ELR (cell line): ENCODE data around the gene WWOX.

Experiments used
- DNase-seq: peaks from one replicate; pipeline ENCODE4 v3.0.0-alpha.2; 2015; ENCODE audit warnings: low read depth

The WWOX gene

GRCh38 chr16:78105517-78105916 lies 6.1 kb downstream of the WWOX start:
- DNase-seq = no peak

GRCh38 chr16:78106686-78107085 lies 7.2 kb downstream of the WWOX start:
- no peak for DNase-seq

GRCh38 chr16:78108451-78108850 lies 9.0 kb downstream of the WWOX start:
- DNase-seq = no peak

GRCh38 chr16:78113258-78113657 lies 13.8 kb downstream of the WWOX start:
- DNase-seq = no peak

- DNase-seq = no peak
Measured at GRCh38 chr16:78115659-78116058, 16.2 kb downstream of the WWOX start.

GRCh38 chr16:78116946-78117345 lies 17.5 kb downstream of the WWOX start:
- no peak for DNase-seq

- DNase-seq = no peak
Measured at GRCh38 chr16:78117391-78117790, 17.9 kb downstream of the WWOX start.

- DNase-seq = no peak
Measured at GRCh38 chr16:78118469-78119025, 19.1 kb downstream of the WWOX start.

- peak; percentile 65 for DNase-seq
Measured at GRCh38 chr16:78122774-78123315, 23.4 kb downstream of the WWOX start.

- no peak for DNase-seq
Measured at GRCh38 chr16:78125112-78125844, 25.8 kb downstream of the WWOX start.

GRCh38 chr16:78126662-78127061 lies 27.2 kb downstream of the WWOX start:
- no peak for DNase-seq

- no peak for DNase-seq
Measured at GRCh38 chr16:78127130-78127529, 27.7 kb downstream of the WWOX start.

GRCh38 chr16:78128913-78129312 lies 29.5 kb downstream of the WWOX start:
- no peak for DNase-seq

- no peak for DNase-seq
Measured at GRCh38 chr16:78129349-78129748, 29.9 kb downstream of the WWOX start.

- DNase-seq = no peak
Measured at GRCh38 chr16:78130083-78130608, 30.7 kb downstream of the WWOX start.

GRCh38 chr16:78130950-78131349 lies 31.5 kb downstream of the WWOX start:
- DNase-seq = no peak

- no peak for DNase-seq
Measured at GRCh38 chr16:78133919-78134318, 34.5 kb downstream of the WWOX start.

- no peak for DNase-seq
Measured at GRCh38 chr16:78134944-78135619, 35.6 kb downstream of the WWOX start.

- DNase-seq = no peak
Measured at GRCh38 chr16:78137179-78137578, 37.7 kb downstream of the WWOX start.

- DNase-seq = no peak
Measured at GRCh38 chr16:78137782-78138616, 38.5 kb downstream of the WWOX start.

GRCh38 chr16:78140818-78141466 lies 41.5 kb downstream of the WWOX start:
- no peak for DNase-seq
